GM18505 (cell line): ENCODE measurements around the gene LAP3.
"Not testable (repeated sequence)": the region's sequence is repeated elsewhere in the genome, so short reads cannot be mapped to it uniquely, and the experiment has no call there.

Experiments used
- ATAC-seq: cut with Tn5 transposase; IDR thresholded peaks from one replicate; pipeline ENCODE4 v1.9.1; 2021; ENCODE audit not compliant: unreplicated experiment
- POLR2A ChIP-seq: IDR thresholded peaks from 4 replicates; pipeline ENCODE4 v1.6.1; 2011; ENCODE audit warnings: borderline replicate concordance; ENCODE audit not compliant: insufficient read depth, insufficient read length; ENCODE audit errors: extremely low read depth

Gene LAP3

GRCh38 chr4:17552427-17552826 lies 24.6 kb upstream of the LAP3 start:
- no peak for TF ChIP-seq POLR2A
- ATAC-seq, result no peak

GRCh38 chr4:17554568-17554967 lies 22.4 kb upstream of the LAP3 start:
- TF ChIP-seq POLR2A, result no peak
- no peak for ATAC-seq

- ATAC-seq, result no peak
- no peak for TF ChIP-seq POLR2A
Measured at GRCh38 chr4:17556498-17556897, 20.5 kb upstream of the LAP3 start.

GRCh38 chr4:17557880-17558279 lies 19.1 kb upstream of the LAP3 start:
- TF ChIP-seq POLR2A, result no peak
- no peak for ATAC-seq

- TF ChIP-seq POLR2A, result no peak
- ATAC-seq, result no peak
Measured at GRCh38 chr4:17558941-17559708, 17.9 kb upstream of the LAP3 start.

- TF ChIP-seq POLR2A, result no peak
- no peak for ATAC-seq
Measured at GRCh38 chr4:17559709-17560048, 17.3 kb upstream of the LAP3 start.

GRCh38 chr4:17560065-17560673 lies 16.8 kb upstream of the LAP3 start:
- no peak for ATAC-seq
- TF ChIP-seq POLR2A, result no peak

GRCh38 chr4:17561195-17561909 lies 15.6 kb upstream of the LAP3 start:
- no peak for TF ChIP-seq POLR2A
- no peak for ATAC-seq

GRCh38 chr4:17562157-17562556 lies 14.8 kb upstream of the LAP3 start:
- no peak for ATAC-seq
- no peak for TF ChIP-seq POLR2A

- TF ChIP-seq POLR2A, result no peak
Measured at GRCh38 chr4:17565846-17566245, 11.2 kb upstream of the LAP3 start.

GRCh38 chr4:17567271-17567670 lies 9.7 kb upstream of the LAP3 start:
- no peak for TF ChIP-seq POLR2A
- ATAC-seq, result no peak

More at GRCh38 chr4:17565846-17566245, 11.2 kb upstream of the LAP3 start:
- ATAC-seq, result no peak

GRCh38 chr4:17574206-17574605 lies 2.8 kb upstream of the LAP3 start:
- TF ChIP-seq POLR2A, result no peak
- no peak for ATAC-seq

GRCh38 chr4:17575177-17575576 lies 1.8 kb upstream of the LAP3 start:
- ATAC-seq, result not testable (repeated sequence)
